Measurements from ENCODE around the gene TMEM184A. TPM values are rescaled to one million over a fixed set of nuclear protein-coding genes. Genes with fewer than 3 reads are reported as not detected.

TMEM184A gene
- total and polyA plus RNA-seq, 2 of the 13 experiments (the other 11 are each of a cell fraction or from before 2014, with no cell fraction given): 9.5 to 20.4 TPM

DNA sequence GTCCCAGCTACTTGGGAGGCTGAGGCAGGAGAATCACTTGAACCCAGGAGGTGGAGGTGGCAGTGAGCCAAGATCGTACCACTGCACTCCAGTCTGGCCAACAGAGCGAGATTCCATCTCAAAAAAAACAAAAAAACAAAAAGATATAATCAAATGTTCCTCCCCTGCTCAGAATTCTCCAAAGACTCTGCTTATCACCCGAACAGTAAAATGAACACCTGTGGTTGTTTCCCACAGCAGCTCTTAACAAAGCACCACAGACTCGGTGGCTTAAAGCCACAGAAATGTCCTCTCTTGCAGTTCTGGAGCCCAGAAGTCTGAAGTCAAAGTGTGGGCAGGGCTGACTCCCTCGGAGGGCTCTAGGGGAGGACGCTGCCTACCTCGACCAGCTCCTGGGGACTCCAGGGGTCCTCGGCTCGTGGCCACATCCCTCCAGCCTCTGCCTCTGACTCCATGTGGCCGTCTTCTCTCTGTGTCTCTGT is 47.7 kb downstream of the TMEM184A start:
- Histone ChIP-seq H3K9me3 (ENCODE audit: low read length) (no peaks in the 10 kb centered on the region), H4K20me1 (ENCODE audit: insufficient read depth, low read length) (no peaks in the 10 kb centered on the region), H3K4me2 (ENCODE audit: low read depth, low read length) (no peak overlapping the region), H2AFZ (ENCODE audit: low read length) (no peak overlapping the region), H3K4me1 (ENCODE audit: insufficient read depth, low read length) (peaks cover 56% of the 10 kb centered on the region), H3K79me2 (ENCODE audit: insufficient read depth, low read length) (peaks cover 7% of the 10 kb centered on the region), H3K9ac (ENCODE audit: insufficient read depth, low read depth, low read length) (no peak overlapping the region), H3K4me3 (replicated peaks in 1 of 3; ENCODE audit: insufficient read depth in 1 of 3, low read depth in 2 of 3, low read length in 3 of 3) (no peak overlapping the region), H3K27ac (ENCODE audit: extremely low read length, insufficient read depth, low read length) (no peak overlapping the region), H3K27me3 (ENCODE audit: control insufficient read depth in 1 of 2, insufficient read depth in 2 of 2, low read length in 2 of 2) (peaks cover 0 to 2% of the 10 kb centered on the region in 2 experiments; a peak in 1 of 5 replicates), H3K36me3 (replicated peaks in 1 of 2; ENCODE audit: control insufficient read depth in 1 of 2, insufficient read depth in 2 of 2, low read length in 2 of 2) (no peaks in the 10 kb centered on the region; a peak in 1 of 5 replicates)
- ChIA-PET POLR2A (interaction anchor here (4.4 kb wide), 1 partner anchor 48 kb away, joined by 30 read pairs; the partner anchor contains the start of gene TMEM184A), CTCF (ENCODE audit: low intra/inter-chr PET ratio, low total read pairs) (no interaction called here)
- FAIRE-seq: no peak
- in situ Hi-C loops (cut with HindIII; ENCODE audit: extremely low pct_ligation_motif_present, low pct_unique_long_range_greater_than_20kb): no loop called here
- no TSS peak for BruUV-seq (replicated peaks)
- ATAC-seq: no peak
- TF ChIP-seq ZNF550 (CRISPR knock-in tag; IDR thresholded peaks at IDR 0.05; ENCODE audit: borderline replicate concordance): no peak
- TF ChIP-seq EHMT2 (IDR thresholded peaks at IDR 0.05; ENCODE audit: borderline replicate concordance, low read depth, low read length): no peak
- TF ChIP-seq PAWR (CRISPR knock-in tag; IDR thresholded peaks at IDR 0.05; ENCODE audit: borderline replicate concordance): no peak
- TF ChIP-seq MAFK (conservative IDR thresholded peaks at IDR 0.05 in 1 of 2, IDR thresholded peaks at IDR 0.05 in 1 of 2; ENCODE audit: low read length in 2 of 2): no peak
- TF ChIP-seq HOXA5 (CRISPR knock-in tag; IDR thresholded peaks at IDR 0.05): no peak
- no peak for TF ChIP-seq ZNF431 (CRISPR knock-in tag; IDR thresholded peaks at IDR 0.05; ENCODE audit: borderline replicate concordance, low read depth)
- no peak for TF ChIP-seq TP53 (CRISPR knock-in tag; conservative IDR thresholded peaks at IDR 0.05)
- no peak for TF ChIP-seq DNMT3B (CRISPR knock-in tag; conservative IDR thresholded peaks at IDR 0.05)
- no peak for TF ChIP-seq ZNF646 (CRISPR knock-in tag; IDR thresholded peaks at IDR 0.05)
- no peak for TF ChIP-seq PAF1 (CRISPR knock-in tag; IDR thresholded peaks at IDR 0.05)
- TF ChIP-seq, protein P1, sequence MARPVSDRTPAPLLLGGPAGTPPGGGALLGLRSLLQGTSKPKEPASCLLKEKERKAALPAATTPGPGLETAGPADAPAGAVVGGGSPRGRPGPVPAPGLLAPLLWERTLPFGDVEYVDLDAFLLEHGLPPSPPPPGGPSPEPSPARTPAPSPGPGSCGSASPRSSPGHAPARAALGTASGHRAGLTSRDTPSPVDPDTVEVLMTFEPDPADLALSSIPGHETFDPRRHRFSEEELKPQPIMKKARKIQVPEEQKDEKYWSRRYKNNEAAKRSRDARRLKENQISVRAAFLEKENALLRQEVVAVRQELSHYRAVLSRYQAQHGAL (CRISPR knock-in tag; IDR thresholded peaks at IDR 0.05; ENCODE audit: not compliant biosample characterization): no peak
- no peak for TF ChIP-seq NRL (CRISPR knock-in tag; IDR thresholded peaks at IDR 0.05; ENCODE audit: borderline replicate concordance)
- no peak for TF ChIP-seq ZNF326 (CRISPR knock-in tag; IDR thresholded peaks at IDR 0.05; ENCODE audit: borderline replicate concordance)
- no peak for TF ChIP-seq NFRKB (IDR thresholded peaks at IDR 0.05)
- TF ChIP-seq GTF2F1 (IDR thresholded peaks at IDR 0.05; ENCODE audit: low read length): no peak
- no peak for TF ChIP-seq ZNF496 (CRISPR knock-in tag; IDR thresholded peaks at IDR 0.05; ENCODE audit: insufficient replicate concordance)
- WGBS (ENCODE audit: low lambda C conversion rate): 63% methylated on average over 7 of the region's 10 CpGs
- no peak for DNase-seq (ENCODE audit: low spot score)
- intact Hi-C loops (cut with micrococcal nuclease; ENCODE audit: unreplicated experiment): loop anchor here (5.0 kb wide), 1 partner anchor 474 kb away; no protein-coding TSS in a partner anchor

Measured in HepG2 (cell line).